GM18907 (cell line): Measurements from ENCODE around the gene DONSON.
"Not testable (repeated sequence)": the region's sequence is repeated elsewhere in the genome, so short reads cannot be mapped to it uniquely, and the experiment has no call there.

ENCODE experiments used
- ATAC-seq: cut with Tn5 transposase; IDR thresholded peaks from one replicate; pipeline ENCODE4 v1.9.1; 2021; ENCODE audit warnings: mild to moderate bottlenecking, moderate library complexity; ENCODE audit not compliant: unreplicated experiment

Gene DONSON, protein sequence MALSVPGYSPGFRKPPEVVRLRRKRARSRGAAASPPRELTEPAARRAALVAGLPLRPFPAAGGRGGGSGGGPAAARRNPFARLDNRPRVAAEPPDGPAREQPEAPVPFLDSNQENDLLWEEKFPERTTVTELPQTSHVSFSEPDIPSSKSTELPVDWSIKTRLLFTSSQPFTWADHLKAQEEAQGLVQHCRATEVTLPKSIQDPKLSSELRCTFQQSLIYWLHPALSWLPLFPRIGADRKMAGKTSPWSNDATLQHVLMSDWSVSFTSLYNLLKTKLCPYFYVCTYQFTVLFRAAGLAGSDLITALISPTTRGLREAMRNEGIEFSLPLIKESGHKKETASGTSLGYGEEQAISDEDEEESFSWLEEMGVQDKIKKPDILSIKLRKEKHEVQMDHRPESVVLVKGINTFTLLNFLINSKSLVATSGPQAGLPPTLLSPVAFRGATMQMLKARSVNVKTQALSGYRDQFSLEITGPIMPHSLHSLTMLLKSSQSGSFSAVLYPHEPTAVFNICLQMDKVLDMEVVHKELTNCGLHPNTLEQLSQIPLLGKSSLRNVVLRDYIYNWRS

DNA sequence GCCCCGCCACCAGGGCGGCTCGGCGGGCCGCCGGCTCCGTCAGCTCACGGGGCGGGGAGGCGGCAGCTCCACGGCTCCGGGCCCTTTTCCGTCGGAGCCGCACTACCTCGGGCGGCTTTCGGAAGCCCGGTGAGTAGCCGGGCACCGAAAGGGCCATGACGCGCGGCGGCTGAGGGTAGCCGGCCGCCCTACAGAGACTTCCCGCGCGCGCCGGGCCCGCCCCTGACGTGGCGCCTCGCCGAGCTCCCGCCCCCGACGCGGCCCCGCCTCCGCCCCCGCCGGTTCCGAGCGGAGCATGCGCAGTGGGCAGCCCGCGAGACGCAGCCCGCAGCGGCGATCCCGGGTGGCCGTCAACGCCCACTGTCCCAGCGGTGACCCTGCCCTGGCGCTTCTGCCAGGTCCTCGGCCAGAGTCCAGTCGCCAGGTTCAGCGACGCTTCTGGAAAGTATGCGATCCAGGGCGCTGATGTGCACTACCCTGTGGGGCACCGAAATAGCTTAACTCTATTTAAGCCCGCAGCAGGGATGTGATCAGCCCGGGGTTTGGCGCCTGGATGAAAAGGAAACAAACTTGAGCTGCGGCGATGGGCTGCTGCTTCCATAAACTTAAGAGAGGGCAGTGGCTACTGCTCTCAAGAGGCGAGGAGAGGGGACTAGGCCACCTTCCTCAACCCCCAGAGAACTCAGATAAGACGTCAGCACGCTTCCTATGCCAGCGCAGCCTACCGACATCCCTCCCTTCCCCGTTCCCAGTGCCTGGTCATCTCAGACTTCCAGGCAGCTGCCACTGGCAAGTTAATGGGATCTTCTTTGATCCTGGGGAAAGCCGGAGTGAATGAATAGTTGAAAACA is at the start of gene DONSON:
DONSON (minus strand) TSS at position 200 of the 851 bp plus-strand sequence; CDS start at position 157, 43 bp downstream.
- ATAC-seq: peak; percentile 88

DNA sequence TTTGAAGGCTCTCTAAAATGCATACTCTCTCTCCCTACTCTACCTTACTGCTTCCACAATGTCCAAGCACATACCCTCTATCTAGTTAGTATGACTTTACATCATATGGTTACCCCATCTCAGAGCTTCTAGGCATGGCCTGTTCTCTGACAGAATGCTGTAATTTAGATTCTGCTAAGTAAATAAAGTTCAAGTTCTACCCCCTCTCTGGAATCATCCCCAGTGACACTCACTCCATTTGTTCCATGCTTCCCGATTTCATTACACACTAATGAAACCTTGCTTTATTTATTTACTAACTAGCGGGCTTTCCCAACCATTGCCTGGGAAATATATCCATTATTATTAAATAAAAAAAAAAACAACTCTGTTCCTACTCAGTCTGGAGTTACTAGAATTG is 45.8 kb upstream of the DONSON start:
- ATAC-seq: no peak

DNA sequence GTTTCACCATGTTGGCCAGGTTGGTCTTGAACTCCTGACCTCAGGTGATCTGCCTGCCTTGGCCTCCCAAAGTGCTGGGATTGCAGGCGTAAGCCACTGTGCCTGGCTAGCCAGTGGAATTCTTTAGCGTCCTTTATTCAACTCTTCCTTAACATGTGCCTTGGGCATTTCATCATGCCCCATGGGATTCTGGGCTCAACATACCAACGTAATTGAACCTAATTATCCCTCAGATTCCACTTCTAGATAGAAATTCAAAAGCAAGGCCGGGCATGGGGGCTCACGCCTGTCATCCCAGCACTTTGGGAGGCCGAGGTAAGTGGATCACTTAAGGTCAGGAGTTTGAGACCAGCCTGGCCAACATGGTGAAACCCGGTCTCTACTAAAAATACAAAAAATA is 37.7 kb upstream of the DONSON start:
- ATAC-seq: not testable (repeated sequence)

DNA sequence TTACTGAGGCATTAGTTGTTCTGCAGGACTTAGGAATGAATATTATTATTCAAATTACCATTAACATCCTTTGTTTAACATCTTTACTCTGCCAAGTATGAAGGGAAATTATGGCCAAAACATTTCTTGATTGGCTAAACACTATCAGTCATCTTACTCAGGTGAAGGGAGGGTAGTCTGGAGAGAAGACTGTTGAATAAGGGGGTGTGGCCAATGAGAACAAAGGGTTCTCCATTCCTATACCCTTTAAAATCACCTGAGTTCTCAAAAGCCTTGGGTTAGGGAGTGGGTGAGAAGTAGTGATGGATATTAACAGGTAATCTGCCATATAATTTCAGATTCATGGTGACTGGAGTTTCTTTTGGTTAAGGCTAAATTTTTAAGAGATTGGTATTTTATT is 33.8 kb upstream of the DONSON start:
- ATAC-seq: no peak

DNA sequence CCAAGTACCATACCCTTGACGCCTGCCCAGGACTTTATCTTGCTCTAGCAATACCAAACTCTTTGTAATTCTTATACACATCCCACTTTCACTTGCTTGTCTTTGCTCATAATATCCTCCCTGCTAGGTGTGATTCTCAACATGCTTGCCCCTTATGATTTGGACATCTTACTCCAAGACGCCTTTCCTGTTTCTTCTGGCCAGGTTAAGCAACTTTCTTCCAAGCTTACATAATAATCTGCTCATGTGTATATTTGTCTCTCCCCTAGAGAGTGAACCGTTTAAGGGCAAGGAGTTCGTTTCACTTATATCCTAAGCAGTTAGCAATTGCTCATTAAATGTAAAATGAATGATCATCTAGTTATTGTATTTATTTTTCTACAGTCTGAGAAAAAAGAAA is 31.2 kb upstream of the DONSON start:
- ATAC-seq: no peak

DNA sequence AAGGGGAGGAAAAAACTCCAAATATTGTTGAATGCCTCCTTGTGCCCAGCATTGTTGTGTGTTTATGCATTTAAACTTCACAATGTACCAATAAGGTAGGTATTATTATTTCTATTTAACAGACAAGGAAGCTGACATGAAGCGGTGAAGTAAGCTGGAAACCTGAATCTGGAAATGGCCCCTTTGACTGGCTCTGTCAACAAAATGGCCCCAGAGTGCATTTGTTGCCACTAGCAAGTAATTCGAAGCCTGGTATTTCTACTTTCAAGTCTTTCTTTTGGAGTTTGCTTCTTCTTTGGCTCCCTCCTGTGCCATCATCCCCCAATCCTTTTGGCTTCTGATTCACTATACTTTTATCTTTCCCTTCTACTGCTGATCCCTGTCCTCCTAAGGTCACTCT is 29.9 kb upstream of the DONSON start:
- no peak for ATAC-seq

DNA sequence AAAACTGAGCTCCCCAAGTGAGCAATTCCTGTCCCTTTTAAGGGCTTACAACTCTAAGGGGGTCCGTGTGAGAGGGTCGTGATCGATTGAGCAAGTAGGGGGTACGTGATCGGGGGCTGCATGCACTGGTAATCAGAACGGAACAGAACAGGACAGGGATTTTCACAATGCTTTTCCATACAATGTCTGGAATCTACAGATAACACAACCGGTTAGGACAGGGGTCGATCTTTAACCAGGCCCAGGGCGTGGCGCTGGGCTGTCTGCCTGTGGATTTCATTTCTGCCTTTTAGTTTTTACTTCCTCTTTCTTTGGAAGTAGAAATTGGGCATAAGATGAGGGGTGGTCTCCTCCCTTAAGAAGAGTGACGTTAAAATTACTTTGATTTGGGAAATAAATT is 29.1 kb upstream of the DONSON start:
- ATAC-seq: not testable (repeated sequence)

DNA sequence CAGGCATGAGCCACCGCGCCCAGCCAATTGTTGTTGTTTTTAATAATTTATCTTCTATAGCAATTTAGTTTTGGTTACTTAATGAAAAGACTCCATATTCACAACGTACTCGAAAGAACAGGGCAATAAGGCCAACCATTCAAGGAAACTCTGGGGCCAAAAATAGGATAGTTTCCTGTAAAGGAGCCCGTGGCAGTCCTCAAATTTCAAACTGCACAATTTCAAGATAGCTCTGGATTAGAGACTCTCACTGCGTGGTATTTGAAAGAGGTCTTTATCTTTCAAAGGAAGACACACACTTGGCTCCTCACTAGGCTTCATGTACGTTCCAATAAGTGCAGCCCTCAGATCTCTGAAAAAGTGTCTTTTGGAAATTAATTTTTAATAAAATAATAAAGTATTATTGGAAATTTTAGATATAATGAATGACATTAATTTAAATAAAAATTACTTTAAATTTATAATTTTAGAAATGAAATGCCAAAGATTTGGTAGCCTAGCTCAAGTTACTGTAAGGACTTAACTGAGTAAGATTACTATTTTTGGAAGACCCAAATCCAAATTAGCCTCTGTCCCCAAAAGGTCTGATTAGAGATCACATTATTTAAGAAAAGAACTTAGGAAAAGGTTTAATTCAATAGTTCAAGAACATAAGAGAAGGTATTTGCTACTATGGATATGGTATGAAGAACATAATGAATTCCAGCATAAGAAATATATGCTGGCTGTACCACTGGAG is 22.7 kb upstream of the DONSON start:
- ATAC-seq: no peak

DNA sequence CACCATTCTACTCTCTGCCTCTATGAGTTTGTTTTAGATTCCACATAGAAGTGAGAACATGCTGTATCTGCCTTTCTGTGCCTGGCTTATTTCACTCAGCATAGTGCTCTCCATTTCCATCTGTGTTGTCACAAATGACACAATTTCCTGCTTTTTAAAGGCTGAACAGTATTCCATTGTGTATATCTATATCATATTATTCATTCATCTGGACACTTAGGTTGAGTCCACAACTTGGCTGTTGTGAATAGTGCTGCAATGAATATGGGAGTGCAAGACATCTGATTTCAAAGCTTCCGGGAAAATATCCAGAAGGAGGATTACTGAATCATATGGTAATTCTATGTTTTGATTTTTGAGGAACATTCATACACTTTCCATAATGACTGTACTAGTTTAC is 20.1 kb upstream of the DONSON start:
- ATAC-seq: no peak

DNA sequence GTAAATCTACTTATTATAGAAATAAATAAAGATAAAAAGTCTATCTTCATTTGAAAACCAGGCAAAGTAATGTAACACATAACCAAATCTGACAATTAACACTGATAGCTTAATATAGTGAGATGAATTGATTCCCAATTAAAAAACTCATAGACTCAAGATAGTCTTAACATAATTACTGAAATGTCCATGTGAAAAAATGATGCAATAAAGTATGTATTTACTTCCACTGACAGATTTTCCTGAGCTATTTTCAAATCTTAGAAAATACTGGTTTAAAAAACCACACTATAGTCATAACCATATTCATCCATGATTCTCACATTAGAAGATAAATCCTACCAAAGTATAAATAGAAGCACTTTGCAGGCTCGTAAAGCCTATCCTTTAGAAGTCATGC is 9.6 kb upstream of the DONSON start:
- no peak for ATAC-seq

DNA sequence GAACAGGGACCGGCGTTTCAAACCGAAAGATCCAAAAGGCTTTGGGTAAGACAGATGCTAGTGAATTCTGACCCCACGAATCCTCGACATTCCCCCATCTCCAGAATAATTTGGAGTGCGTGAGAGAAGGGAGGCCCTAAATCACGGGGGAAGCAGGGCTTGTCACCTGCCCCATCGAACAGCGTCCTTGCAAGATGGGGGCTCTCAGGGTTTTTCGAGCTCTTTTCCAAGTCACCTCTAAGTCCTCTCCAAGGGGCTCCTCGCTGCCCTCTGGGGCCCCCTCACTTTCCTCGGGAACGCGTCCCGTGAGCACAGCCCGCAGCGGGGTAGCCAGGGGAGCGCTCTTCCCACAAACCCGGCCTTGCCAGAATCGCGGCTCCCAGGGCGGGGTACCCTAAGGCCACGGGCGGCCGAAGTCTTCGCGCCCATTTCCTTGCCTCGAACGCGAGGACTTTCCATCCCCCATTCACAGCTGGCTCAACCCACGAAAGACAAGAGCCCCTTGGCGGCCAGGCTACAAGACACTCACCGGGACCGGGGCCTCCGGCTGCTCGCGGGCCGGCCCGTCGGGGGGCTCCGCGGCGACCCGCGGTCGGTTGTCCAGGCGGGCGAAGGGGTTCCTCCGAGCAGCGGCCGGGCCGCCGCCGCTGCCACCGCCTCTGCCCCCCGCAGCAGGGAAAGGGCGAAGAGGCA is 546 bp downstream of the DONSON start:
- peak; percentile 44 for ATAC-seq

DNA sequence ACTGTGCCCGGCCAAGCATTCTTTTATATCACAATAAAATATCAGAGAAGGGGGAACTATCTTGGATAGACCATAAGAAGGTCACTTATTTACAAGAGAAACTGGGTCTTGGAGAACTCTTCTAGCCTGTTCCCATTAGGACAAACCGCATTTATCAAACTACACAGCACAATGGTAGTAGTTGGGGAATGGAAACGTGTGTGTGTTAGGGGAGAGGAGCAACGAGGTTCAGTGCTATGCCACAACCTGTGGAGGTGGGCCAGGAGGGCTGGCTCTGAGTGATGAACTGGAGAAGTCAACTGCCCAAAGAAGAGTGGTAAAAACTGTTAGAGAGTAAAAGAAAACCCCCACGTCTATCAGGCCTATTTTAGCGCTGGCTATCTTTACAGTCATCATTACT is 1.6 kb downstream of the DONSON start:
- ATAC-seq: no peak

DNA sequence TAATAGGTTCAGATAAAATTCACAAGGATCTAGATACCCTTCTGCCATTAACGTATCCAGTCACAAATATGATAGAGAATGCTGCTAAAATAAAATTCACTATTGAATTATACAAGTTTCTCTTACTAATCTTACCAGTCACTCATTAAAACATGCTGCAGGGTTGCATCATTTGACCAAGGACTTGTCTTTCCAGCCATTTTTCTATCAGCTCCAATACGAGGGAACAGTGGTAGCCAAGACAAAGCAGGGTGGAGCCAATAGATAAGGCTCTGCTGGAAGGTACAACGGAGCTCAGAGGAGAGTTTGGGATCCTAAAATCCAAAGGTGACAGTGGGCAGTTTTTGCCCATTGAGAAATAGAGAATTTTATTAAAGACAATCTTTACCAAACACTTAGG is 4.0 kb downstream of the DONSON start:
- ATAC-seq: no peak

DNA sequence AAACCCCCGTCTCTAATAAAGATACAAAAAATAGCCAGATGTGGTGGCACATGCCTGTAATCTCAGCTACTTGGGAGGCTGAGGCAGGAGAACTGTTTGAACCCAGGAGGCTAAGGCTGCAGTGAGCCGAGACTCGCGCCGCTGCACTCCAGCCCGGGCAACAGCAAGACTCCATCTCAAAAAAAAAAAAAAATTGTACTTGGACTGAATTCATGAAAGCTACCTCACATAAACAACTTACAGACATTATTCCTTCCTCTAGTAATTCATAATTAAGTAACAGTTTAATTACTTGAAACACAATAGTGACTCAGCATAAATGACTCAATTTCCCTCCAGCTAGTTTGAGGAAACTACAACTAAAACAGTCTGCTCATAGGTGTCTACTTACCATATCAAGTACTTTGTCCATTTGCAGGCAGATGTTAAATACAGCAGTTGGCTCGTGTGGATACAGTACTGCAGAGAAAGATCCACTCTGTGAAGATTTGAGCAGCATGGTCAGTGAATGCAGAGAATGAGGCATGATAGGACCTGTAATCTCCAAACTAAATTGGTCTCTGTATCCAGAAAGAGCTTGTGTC is 9.4 kb downstream of the DONSON start:
- ATAC-seq: no peak

DNA sequence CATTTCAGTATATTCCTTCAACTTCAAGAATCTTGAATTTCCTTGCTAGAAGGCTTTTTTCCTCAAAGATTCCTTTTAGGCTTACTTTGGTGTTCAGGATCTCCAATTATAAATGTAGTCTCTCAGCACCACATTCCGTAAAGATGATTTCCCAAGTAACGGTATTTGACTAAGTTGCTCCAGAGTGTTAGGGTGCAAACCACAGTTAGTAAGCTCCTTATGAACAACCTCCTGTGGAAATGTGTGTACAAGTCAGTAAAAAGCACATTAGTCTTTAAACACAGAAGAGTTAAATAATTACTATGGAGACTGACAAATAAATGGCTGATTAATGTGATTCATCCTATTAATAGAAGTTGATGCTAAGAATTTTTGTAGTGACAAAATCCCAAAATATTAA is 10.3 kb downstream of the DONSON start:
- ATAC-seq: no peak

DNA sequence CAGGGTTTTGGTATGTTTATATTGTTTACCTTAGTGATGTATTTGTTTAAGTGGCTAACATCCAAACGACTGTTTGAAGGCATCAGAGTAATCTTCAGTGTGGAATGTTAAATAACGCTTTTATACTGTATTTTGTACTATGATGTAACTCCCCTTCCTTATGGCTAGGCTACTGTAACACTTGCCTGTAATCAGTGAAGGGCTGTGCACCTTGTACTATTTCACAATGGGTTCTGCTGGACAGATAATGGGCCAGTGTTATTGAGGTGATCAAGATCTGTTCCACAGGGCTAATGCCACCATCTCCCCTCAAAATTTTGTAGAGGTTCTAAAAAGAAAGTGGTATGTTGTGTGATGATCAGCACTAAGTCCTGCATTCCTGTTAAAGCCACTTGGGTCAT is 11.7 kb downstream of the DONSON start:
- ATAC-seq: not testable (repeated sequence)

DNA sequence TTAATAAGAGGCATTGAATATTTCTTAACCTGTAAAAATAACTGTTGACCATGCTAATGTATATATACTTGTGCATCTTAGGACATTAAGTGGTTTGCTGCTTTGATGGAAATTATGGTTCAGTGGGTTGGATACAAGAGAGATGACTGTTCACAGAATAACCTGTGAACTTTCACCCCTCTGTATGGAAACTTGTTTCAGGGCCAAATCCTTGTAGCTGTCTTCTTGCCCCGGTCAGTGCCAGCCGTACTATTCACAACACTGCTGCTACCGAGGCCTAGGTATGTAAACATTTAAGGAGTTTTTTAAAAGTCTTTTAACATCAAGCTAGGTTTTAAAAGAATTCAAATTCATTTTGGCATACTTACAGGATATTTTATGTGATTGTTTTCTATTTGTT is 16.1 kb downstream of the DONSON start:
- ATAC-seq: no peak

DNA sequence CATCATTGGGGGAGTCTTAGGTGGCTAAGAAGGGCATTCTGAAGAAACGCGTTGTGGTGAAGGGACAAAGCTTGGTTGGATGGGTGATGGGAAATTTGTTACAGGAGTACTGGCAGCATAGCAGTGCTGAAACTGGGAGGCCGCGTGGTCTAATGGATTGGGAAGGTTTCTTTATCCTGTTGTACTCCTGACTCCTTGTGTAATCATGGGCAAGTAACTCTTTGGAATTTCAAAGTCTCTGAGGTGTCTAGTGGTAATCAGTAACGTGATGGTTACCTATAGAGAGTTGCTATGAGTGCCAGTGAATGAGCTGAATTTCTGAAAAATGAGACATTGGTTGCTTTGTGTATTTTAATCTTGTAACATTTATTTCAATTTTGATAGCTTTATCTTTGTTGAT is 18.5 kb downstream of the DONSON start:
- no peak for ATAC-seq

DNA sequence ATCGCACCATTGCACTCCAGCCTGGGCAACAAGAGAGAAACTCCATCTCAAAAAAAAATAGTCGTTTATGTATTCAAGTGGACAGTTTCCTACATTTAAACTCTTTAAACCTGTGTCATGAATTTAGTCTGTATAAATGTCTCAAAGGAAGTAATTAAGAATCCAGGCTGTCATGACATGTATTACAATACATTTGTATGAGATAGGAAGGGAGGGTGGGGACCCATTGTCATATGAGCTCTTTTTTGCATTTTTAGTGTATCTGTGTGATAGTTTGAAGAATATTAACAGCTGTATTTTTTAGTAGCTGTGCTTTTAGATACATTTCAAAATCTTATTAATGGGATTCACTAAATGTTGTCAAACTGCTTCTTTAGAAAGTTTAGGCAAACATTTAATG is 20.0 kb downstream of the DONSON start:
- no peak for ATAC-seq

DNA sequence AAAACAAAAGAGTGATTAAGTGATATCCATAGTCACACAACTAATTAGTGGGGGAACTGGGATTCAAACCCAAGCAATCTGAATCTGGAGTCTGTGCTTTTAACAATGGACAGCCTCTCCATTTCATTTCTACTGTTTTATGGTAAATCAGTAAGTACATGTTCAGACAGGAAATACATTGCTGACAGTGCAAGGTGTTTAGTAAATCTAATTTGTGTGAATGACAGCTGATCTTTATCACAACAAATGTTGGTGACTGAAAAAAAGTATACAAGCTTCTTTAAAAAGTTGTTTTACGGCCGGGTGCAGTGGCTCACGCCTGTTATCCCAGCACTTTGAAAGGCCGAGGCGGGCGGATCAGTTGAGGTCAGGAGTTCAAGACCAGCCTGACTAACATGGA is 20.6 kb downstream of the DONSON start:
- no peak for ATAC-seq
